K562 (cell line): ENCODE measurements around the gene METTL8. TPM values are rescaled to one million over a fixed set of nuclear protein-coding genes. Genes with fewer than 3 reads are reported as not detected.

ENCODE experiments used
- ATAC-seq: fragments of 200-7000 bp; cut with Tn5 transposase; 3 replicates; pipeline ENCODE4 v1.9.1; 2020; ENCODE audit warnings: moderate library complexity
- BruUV-seq: library from RNA; stranded (reverse); fragments of 400-500 nt; replicated peaks from 2 replicates; lab custom pipeline; 2021; lab: Mats Ljungman, UMichigan
- CTCF ChIA-PET: fragments of 300-600 bp; formaldehyde crosslinking; extraction: SDS; loops from one replicate; lab custom pipeline; 2021; ENCODE audit warnings: low intra/inter-chr PET ratio; lab: Yijun Ruan, JAX
- POLR2A ChIA-PET: fragments of 300-600, 350-650 bp; sonication (Branson Sonifier 250); formaldehyde crosslinking; extraction: SDS; loops from one replicate; lab custom pipeline; 2021; ENCODE audit warnings: antibody characterized with exemption, inconsistent platforms; lab: Yijun Ruan, JAX
- DNase-seq, 4 experiments: peaks; one replicate each; pipeline versions ENCODE4 v3.0.0 to v3.0.0-alpha.2; 2011 to 2018; ENCODE audit warnings: low spot score in 3 of 4, mixed read lengths in 3 of 4; ENCODE audit errors: extremely low read depth in 1 of 4
- FAIRE-seq: peaks from 2 replicates; lab custom pipeline; 2011; peaks lifted over from hg19 to GRCh38; lab: Jason Lieb, UNC
- H2AFZ ChIP-seq: 2 replicates; pipeline ENCODE4 v1.6.0; 2011; ENCODE audit warnings: low read depth, low read length, control low read depth, inconsistent platforms
- H3K27ac ChIP-seq: fragments of 200-600 bp; 3 replicates; pipeline ENCODE4 v1.8.0; 2011; ENCODE audit warnings: low read depth, mild to moderate bottlenecking, control low read depth, inconsistent platforms, low read length, moderate library complexity, mixed read lengths; ENCODE audit errors: extremely low read depth
- H3K27me3 ChIP-seq, 2 experiments: fragments of 300-600 bp in 1 of 2; 2 replicates in 1 of 2; 3 replicates in 1 of 2; pipeline versions ENCODE4 v1.6.0 to v1.8.0; 2011; ENCODE audit warnings: inconsistent platforms in 2 of 2, low read length in 2 of 2, mild to moderate bottlenecking in 1 of 2, mixed read lengths in 1 of 2, moderate library complexity in 1 of 2; ENCODE audit not compliant: control insufficient read depth in 2 of 2, insufficient read depth in 2 of 2
- H3K36me3 ChIP-seq: fragments of 300-600 bp; 3 replicates; pipeline ENCODE4 v1.8.0; 2011; ENCODE audit warnings: mild to moderate bottlenecking, low read length, inconsistent platforms; ENCODE audit not compliant: control insufficient read depth, insufficient read depth
- H3K4me1 ChIP-seq, 2 experiments: fragments of 200-600 bp in 1 of 2; replicated peaks in 1 of 2; 2 replicates in 1 of 2; 3 replicates in 1 of 2; pipeline versions ENCODE4 v1.5.1 to v1.8.0; 2011; ENCODE audit warnings: inconsistent platforms in 2 of 2, low read length in 2 of 2, mild to moderate bottlenecking in 1 of 2, mixed read lengths in 1 of 2, moderate library complexity in 1 of 2; ENCODE audit not compliant: control insufficient read depth in 2 of 2, insufficient read depth in 2 of 2
- H3K4me2 ChIP-seq: 2 replicates; pipeline ENCODE4 v1.6.1; 2011; ENCODE audit warnings: low read length, control low read depth, inconsistent platforms, mixed read lengths; ENCODE audit not compliant: insufficient read depth
- H3K4me3 ChIP-seq: fragments of 200-600 bp; sonication (generic), shearing (Covaris generic); 2 replicates; pipeline ENCODE4 v1.5.1; 2016; ENCODE audit warnings: control low read depth, inconsistent platforms
- H3K79me2 ChIP-seq: fragments of 200-600 bp; 3 replicates; pipeline ENCODE4 v1.8.0; 2011; ENCODE audit warnings: low read length, inconsistent platforms; ENCODE audit not compliant: control insufficient read depth, insufficient read depth
- H3K9ac ChIP-seq, 2 experiments: 2 replicates each; pipeline versions ENCODE4 v1.6.0 to v1.6.1; 2011; ENCODE audit warnings: low read depth in 2 of 2, low read length in 2 of 2, control low read depth in 1 of 2, inconsistent platforms in 1 of 2, mild to moderate bottlenecking in 1 of 2, mixed read lengths in 1 of 2; ENCODE audit not compliant: insufficient read depth in 1 of 2
- H3K9me1 ChIP-seq: one replicate; pipeline ENCODE4 v1.6.0; 2011; ENCODE audit warnings: inconsistent platforms, mild to moderate bottlenecking, low read length, moderate library complexity; ENCODE audit not compliant: control insufficient read depth, insufficient read depth
- H3K9me3 ChIP-seq: replicated peaks from 2 replicates; pipeline ENCODE4 v1.5.1; 2011; ENCODE audit warnings: low read depth, low read length, inconsistent platforms; ENCODE audit not compliant: control insufficient read depth, insufficient read depth
- H4K20me1 ChIP-seq: replicated peaks from 2 replicates; pipeline ENCODE4 v1.6.1; 2011; ENCODE audit warnings: low read length, inconsistent platforms, mixed read lengths; ENCODE audit not compliant: control insufficient read depth, insufficient read depth
- KAT8 ChIP-seq: fragments of 450-650 bp; IDR thresholded peaks from 2 replicates; pipeline ENCODE4 v1.6.1; 2016; ENCODE audit warnings: low read depth, mild to moderate bottlenecking
- MTA1 ChIP-seq: fragments of 450-650 bp; IDR thresholded peaks from 2 replicates; pipeline ENCODE4 v1.6.1; 2017; ENCODE audit warnings: borderline replicate concordance
- POLR3G ChIP-seq: IDR thresholded peaks from 2 replicates; pipeline ENCODE4 v1.6.1; 2011; ENCODE audit not compliant: insufficient read length, insufficient replicate concordance; ENCODE audit errors: extremely low read depth
- RAD51 ChIP-seq: fragments of 450-650 bp; IDR thresholded peaks from 2 replicates; pipeline ENCODE4 v1.7.1; 2016; ENCODE audit warnings: low read depth, mild to moderate bottlenecking, borderline replicate concordance
- TEAD1 ChIP-seq, 2 experiments: fragments of 450-650 bp in 1 of 2; sonication (generic) in 1 of 2; formaldehyde crosslinking; IDR thresholded peaks; 2 replicates each; pipeline versions ENCODE4 v1.4.0 to v1.8.0; 2020 to 2022; ENCODE audit warnings: mild to moderate bottlenecking in 2 of 2, missing genetic modification reagents in 1 of 2
- ZNF431 ChIP-seq: sonication (generic); formaldehyde crosslinking; IDR thresholded peaks from 2 replicates; pipeline ENCODE4 v1.8.0; 2022; ENCODE audit warnings: mild to moderate bottlenecking, missing genetic modification reagents
- WGBS: fragments of 100-300 bp; shearing (Covaris generic); methylation state at CpG from one replicate; pipeline ENCODE4 v1.1.6; 2016; ENCODE audit warnings: low coverage, mixed read lengths; ENCODE audit not compliant: insufficient coverage; ENCODE audit errors: missing lambda C conversion rate; 5-methylcytosine and 5-hydroxymethylcytosine counted together
- in situ Hi-C: fragments of 300-500 bp; cut with MboI; formaldehyde crosslinking; loops from 4 replicates; pipeline ENCODE4 v1.15.0; 2018; ENCODE audit warnings: inconsistent platforms, mixed read lengths
- intact Hi-C: fragments of 100-400 bp; cut with micrococcal nuclease; formaldehyde crosslinking; loops from 2 replicates; pipeline ENCODE4 v1.14.2; 2022
- polyA plus RNA-seq, 8 experiments: library from polyadenylated mRNA; depleted of rRNA in 4 of 8; stranded (reverse) in 5 of 8; unstranded in 3 of 8; fragments of >200 nt; fragmentation: Nextera tagmentation in 2 of 8; fragmentation: Illumina TruSeq in 1 of 8; extraction: Ambion mirVana in 2 of 8; extraction: Trizol in 1 of 8; gene quantifications; 2 replicates each; pipeline versions ENCODE4 v1.2.1 to v1.2.3, GENCODE V29; 2011 to 2014; ENCODE audit warnings: inconsistent platforms in 1 of 8, missing spikeins in 1 of 8
- total RNA-seq, 7 experiments: library from RNA; depleted of rRNA in 6 of 7; stranded (reverse); fragments of >200 nt in 6 of 7; fragmentation: Illumina TruSeq in 2 of 7; extraction: Trizol in 2 of 7; gene quantifications; 2 replicates each; pipeline versions ENCODE4 v1.2.1 to v1.2.3, GENCODE V29; 2011 to 2021; ENCODE audit warnings: low replicate concordance in 1 of 7

METTL8 gene
- total and polyA plus RNA-seq, 9 of the 15 experiments (the other 6 are each of a cell fraction or from before 2014, with no cell fraction given), result 12.9 to 52.6 (median 33.7) TPM

DNA sequence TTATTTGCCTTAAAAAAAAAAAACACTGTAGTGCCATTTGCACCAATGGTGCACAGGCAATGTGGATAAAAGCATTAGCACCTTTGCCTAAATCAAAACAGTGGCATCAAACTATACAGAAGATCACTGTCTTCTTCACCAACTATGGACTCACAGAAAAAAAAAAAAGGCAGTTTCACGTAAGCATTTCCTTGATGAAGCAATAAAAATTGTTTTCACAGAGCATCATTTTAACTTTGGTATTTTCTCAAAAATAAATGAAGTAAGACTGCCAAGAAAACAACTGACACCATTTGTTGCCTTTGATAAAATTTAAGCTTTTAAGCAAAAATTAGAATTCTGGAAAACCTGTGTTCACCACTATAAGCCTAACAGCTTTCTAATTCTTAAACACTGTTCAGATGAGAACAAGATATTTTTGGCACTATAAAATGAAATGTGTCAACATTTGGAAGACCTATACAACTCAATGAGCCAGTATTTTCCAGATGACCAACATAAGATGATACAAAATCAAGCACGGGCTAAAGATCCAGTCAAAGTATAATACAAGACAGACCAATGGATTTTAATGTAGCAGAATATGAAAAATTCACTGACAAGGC is 21.1 kb downstream of the METTL8 start:
- H3K4me1 ChIP-seq, result peaks cover 0 to 16% of the 10 kb centered on the region in 2 experiments; a peak in 3 of 5 replicates
- no peak for TF ChIP-seq RAD51
- TF ChIP-seq POLR3G, result no peak
- no peak for TF ChIP-seq TEAD1 (CRISPR knock-in tag; IDR thresholded peaks at IDR 0.05)
- TF ChIP-seq KAT8, result no peak
- TF ChIP-seq MTA1, result no peak
- TF ChIP-seq ZNF431, result no peak
- WGBS, result 77% methylated on average over 2 of the region's 2 CpGs
- DNase-seq, result no peak
- no peaks in the 10 kb centered on the region for H3K27me3 ChIP-seq
- H3K4me3 ChIP-seq, result no peak overlapping the region
- CTCF ChIA-PET, result no interaction called here
- no peaks in the 10 kb centered on the region for H4K20me1 ChIP-seq
- BruUV-seq, result no TSS peak
- no peaks in the 10 kb centered on the region for H3K9me1 ChIP-seq
- H3K9ac ChIP-seq, result no peak overlapping the region
- H3K27ac ChIP-seq, result no peak overlapping the region
- H3K4me2 ChIP-seq, result no peak overlapping the region
- POLR2A ChIA-PET, result interaction anchor here (1.2 kb wide), 1 partner anchor 21 kb away, joined by 4 read pairs; the partner anchor contains the start of genes DCAF17 and METTL8
- no peak for ATAC-seq
- H3K9me3 ChIP-seq, result no peaks in the 10 kb centered on the region
- H3K36me3 ChIP-seq, result 0 out of 3 replicates have a peak, but pooled peaks cover 2% of the 10 kb centered on the region
- in situ Hi-C loops (no loop called here), intact Hi-C loops (loop anchor here (10.0 kb wide), 1 partner anchor 328 kb away; no protein-coding TSS in a partner anchor)
- no peak for FAIRE-seq
- H2AFZ ChIP-seq, result no peak overlapping the region
- peaks cover 28% of the 10 kb centered on the region for H3K79me2 ChIP-seq
